Fibroblast of villous mesenchyme (primary cell): ENCODE measurements around the gene ITGBL1. TPM values are rescaled to one million over a fixed set of nuclear protein-coding genes. Genes with fewer than 3 reads are reported as not detected.

Source experiments
- DNase-seq: peaks from one replicate; pipeline ENCODE4 v3.0.0-alpha.2; 2010; ENCODE audit warnings: low read depth
- H3K4me3 ChIP-seq: 2 replicates; pipeline ENCODE4 v1.5.1; 2011; ENCODE audit warnings: low read depth, mild to moderate bottlenecking, low read length
- total RNA-seq: library from RNA; depleted of rRNA; stranded (reverse); fragments of >200 nt; gene quantifications from 2 replicates; pipeline ENCODE4 v1.2.3, GENCODE V29; 2012
- TF ChIP-seq, protein P1 (sequence below): IDR thresholded peaks from 2 replicates; pipeline ENCODE4 v1.5.1; 2012; ENCODE audit warnings: low read depth, mild to moderate bottlenecking, low read length; ENCODE audit not compliant: insufficient read depth

ITGBL1 gene
- total RNA-seq, 1 donor, result 21.2 TPM

DNA sequence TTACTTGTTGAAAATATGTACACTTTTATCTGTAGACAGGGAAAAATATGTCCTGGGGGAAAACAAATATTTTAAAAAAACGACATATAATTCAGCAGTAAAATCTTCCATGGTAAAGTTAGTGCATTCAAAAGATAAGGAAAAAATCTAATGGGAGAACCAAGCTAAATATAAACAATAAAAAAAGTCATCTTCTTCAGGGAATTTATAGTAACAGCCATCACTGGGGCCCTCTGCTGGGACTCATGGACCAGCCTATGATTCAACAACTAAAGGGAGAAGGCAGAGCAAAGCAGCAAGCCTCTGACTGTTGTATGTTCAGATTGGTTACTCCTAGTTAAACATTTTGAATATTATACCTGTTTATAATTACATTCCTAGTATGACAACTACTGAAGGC, 93.0 kb downstream of the ITGBL1 start:
- TF ChIP-seq, protein P1, sequence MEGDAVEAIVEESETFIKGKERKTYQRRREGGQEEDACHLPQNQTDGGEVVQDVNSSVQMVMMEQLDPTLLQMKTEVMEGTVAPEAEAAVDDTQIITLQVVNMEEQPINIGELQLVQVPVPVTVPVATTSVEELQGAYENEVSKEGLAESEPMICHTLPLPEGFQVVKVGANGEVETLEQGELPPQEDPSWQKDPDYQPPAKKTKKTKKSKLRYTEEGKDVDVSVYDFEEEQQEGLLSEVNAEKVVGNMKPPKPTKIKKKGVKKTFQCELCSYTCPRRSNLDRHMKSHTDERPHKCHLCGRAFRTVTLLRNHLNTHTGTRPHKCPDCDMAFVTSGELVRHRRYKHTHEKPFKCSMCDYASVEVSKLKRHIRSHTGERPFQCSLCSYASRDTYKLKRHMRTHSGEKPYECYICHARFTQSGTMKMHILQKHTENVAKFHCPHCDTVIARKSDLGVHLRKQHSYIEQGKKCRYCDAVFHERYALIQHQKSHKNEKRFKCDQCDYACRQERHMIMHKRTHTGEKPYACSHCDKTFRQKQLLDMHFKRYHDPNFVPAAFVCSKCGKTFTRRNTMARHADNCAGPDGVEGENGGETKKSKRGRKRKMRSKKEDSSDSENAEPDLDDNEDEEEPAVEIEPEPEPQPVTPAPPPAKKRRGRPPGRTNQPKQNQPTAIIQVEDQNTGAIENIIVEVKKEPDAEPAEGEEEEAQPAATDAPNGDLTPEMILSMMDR, result peak; percentile 25
- DNase-seq, result peak; percentile 64
- H3K4me3 ChIP-seq, result no peak overlapping the region

DNA sequence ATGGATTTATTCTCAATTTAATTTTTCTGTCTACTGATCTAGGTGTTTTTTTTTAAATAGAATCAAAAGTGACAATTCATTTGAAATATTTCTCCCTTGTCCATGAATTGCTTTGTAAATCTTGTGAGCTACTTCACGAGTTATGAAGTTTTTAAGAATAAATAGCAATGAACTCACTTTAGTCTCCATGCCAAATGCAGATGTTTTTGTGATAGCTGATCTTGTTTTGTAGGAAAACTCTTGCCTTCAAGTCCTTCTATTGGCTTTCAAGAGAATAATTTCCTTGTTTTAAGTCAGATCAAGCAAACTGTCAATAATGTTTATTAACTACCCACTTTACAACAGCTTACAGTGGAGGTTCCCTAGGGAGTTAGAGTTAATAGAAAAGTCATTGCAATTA, 99.8 kb downstream of the ITGBL1 start:
- TF ChIP-seq, protein P1, result no peak
- DNase-seq, result peak; percentile 25
- H3K4me3 ChIP-seq, result no peak overlapping the region

DNA sequence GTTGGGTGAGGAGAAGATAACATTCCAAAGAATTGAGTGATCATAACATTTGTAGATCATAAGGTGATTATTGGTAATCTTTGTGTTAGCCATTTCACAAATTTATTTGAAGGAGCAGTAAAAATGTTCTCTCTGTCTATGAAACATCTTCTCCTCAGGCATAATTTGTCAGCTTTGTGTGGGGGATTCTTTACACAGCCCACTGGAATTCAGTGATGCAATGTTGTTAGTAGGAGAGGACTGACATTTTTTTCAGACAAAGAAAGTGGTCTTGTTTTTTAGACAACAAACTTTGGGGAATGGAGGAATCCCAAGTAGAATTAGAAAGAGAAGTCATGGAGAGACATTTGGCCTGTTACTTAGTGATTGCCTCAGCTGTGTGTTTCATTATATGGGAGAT, 100.3 kb downstream of the ITGBL1 start:
- TF ChIP-seq, protein P1, result no peak
- H3K4me3 ChIP-seq, result no peak overlapping the region
- peak; percentile 82 for DNase-seq

DNA sequence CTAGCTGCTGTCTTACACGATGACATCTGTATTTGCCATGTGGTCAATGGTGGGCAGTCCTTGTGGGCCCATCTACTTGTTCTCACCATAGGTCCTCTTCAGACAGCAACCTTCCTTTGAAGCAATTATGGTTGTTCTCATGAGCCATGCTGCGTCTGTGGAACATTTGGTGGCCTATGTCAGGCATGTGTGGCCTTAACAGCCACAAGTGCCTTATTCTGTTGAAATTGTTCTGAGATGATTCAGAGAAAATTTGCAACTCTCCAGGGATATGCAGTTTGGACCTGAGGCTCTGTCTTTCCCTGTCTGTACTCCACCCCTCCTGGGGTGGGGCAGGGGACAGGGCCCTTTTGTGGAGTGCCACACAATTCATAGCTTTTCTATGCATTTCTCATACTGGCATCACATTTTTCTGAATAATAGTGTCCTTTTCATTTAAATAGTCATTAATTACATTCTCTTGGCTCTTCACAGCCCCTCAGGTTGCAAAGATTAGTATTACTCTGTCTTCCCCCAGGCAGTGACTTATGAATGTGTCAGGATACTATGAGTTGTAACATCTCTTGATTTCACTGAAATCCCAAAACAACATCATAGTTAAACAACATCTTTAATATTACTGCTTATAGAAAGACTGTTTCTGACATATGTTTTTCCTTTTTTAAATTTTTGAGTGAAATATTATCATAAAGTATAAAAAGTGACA, 102.1 kb downstream of the ITGBL1 start:
- TF ChIP-seq, protein P1, result no peak
- DNase-seq, result peak; percentile 18
- no peak overlapping the region for H3K4me3 ChIP-seq

DNA sequence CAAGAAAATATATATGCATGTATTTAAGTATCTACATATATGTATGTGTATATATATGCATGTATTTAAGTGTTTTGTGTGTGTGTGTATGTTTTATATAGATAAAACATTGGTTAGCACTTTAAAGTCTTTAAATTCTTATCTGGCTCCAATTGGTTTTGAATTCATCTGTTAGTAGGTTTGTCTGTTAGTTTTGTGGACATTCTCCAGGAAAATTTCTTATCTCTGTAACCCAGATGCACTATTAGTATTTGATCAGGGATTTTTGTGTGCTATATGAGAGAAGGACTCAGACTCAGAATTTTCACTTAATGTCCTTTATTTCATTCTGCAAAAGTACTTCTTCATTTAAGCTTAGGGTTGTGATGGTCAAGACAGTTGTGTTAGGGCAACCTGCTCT, 103.1 kb downstream of the ITGBL1 start:
- H3K4me3 ChIP-seq, result no peak overlapping the region
- TF ChIP-seq, protein P1, result no peak
- DNase-seq, result no peak

DNA sequence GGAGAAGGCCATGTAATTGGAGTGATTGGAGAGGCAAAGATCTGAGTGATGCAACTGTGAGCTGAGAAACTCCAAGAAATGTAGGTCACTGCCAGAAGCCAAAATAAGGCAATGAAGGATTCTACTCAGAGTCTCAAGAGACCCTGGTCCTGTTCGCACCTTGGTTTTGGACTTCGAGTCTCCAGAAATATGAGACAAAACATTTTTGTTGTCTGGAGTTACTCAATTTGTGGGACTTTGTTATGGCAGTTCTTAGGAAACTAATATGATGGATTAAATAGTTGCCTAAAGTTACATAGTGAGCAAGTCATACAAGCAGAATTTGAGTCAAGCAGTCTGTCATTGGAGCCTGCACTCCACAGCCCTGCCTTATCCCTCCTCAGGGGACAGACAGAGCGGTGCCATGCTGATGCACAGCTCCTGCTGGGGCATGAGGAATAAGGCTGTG, 104.2 kb downstream of the ITGBL1 start:
- DNase-seq, result peak; percentile 67
- TF ChIP-seq, protein P1, result no peak
- no peak overlapping the region for H3K4me3 ChIP-seq

DNA sequence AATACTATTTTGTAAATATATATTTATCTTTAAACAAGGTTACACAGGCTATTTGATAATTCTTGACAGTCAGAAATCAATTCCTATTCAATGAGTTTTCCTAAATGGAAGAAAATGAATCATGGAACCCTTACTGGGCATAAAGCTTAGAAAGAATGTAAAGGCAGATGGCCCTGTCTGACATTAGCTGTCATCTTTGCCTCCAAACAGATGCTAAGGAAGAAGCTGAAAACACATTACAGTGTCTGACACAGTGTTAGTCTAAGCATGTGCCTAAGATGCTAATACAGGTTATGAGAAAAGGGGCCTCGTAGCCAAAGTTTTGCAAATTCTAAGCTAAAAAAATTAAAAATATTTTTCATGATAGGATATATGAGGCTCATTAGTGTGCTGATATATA, 112.8 kb downstream of the ITGBL1 start:
- DNase-seq, result no peak
- no peak overlapping the region for H3K4me3 ChIP-seq
- TF ChIP-seq, protein P1, result no peak
